ENCODE results near the gene SERPINA3.
"Not testable (repeated sequence)": the region's sequence is repeated elsewhere in the genome, so short reads cannot be mapped to it uniquely, and the experiment has no call there.

SERPINA3 gene

GRCh38 chr14:94583557-94583956, 28.6 kb upstream of the SERPINA3 start:
- FAIRE-seq (no peak), DNase-seq (ENCODE audit: insufficient read length, low spot score) (no peak)

- DNase-seq (ENCODE audit: insufficient read length, low spot score) (no peak), FAIRE-seq (no peak)
These were observed 27.5 kb upstream of the SERPINA3 start for GRCh38 chr14:94584591-94585280.

GRCh38 chr14:94586635-94587034, 25.6 kb upstream of the SERPINA3 start:
- DNase-seq (ENCODE audit: insufficient read length, low spot score) (no peak), FAIRE-seq (no peak)

GRCh38 chr14:94588311-94588710, 23.9 kb upstream of the SERPINA3 start:
- FAIRE-seq (no peak), DNase-seq (ENCODE audit: insufficient read length, low spot score) (no peak)

GRCh38 chr14:94591073-94591472, 21.1 kb upstream of the SERPINA3 start:
- no peak for DNase-seq (ENCODE audit: insufficient read length, low spot score)
- FAIRE-seq, result no peak

DNA sequence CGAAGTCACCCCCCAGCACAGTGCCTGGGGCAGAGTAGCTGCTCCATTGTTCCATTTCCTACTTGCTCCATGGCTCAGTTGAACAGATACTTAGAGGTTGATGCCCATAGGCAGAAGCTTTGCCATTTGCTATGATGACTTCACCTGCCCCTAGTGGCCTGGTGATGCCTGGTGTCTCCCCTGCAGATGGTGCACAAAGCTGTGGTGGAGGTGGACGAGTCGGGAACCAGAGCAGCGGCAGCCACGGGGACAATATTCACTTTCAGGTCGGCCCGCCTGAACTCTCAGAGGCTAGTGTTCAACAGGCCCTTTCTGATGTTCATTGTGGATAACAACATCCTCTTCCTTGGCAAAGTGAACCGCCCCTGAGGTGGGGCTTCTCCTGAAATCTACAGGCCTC, 20.3 kb upstream of the SERPINA3 start:
- FAIRE-seq (no peak), DNase-seq (ENCODE audit: insufficient read length, low spot score) (no peak)

GRCh38 chr14:94592457-94592856, 19.7 kb upstream of the SERPINA3 start:
- FAIRE-seq, result no peak
- DNase-seq (ENCODE audit: insufficient read length, low spot score), result no peak

DNA sequence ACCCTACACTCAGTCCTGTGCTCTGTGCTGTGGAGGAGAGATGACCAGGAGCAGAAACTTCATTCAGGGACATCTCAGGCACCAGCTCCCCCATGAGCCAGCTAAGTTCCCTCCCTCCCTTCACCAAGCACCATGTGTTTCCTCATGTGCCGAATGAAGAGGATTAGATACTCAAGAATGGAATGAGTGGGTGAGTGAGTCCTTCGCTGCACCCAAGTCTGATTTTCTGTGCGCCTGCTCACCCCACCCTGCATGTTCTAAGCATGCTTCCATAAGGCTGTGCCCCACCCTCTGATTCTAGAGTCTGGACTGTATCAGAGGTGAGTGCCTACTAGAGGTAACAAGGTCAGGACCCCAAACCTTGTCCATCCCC, 18.8 kb upstream of the SERPINA3 start:
- no peak for DNase-seq (ENCODE audit: insufficient read length, low spot score)
- no peak for FAIRE-seq

- FAIRE-seq, result no peak
- DNase-seq (ENCODE audit: insufficient read length, low spot score), result no peak
These were observed 18.3 kb upstream of the SERPINA3 start for GRCh38 chr14:94593749-94594431.

- no peak for DNase-seq (ENCODE audit: insufficient read length, low spot score)
- no peak for FAIRE-seq
These were observed 17.8 kb upstream of the SERPINA3 start for GRCh38 chr14:94594441-94594840.

DNA sequence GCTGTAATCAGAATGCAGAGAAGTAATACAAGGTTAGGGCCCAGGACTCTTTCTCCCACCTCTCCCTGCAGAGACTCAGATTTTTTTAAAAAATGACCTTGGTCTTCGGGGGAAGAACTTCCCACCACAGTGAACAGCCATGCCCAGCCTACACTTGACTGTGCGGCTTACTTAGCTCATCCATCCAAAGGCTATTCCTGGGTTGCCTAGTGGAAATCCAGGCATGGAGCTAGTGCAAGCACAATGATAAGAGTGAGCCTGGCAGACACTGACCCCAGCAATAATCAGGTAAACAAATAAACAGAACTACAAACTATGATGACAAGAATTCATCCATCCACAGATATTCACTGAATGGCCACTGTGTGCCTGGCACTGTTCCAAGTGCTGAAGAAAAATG, 16.3 kb upstream of the SERPINA3 start:
- FAIRE-seq, result no peak
- no peak for DNase-seq (ENCODE audit: insufficient read length, low spot score)

GRCh38 chr14:94596361-94596760, 15.8 kb upstream of the SERPINA3 start:
- no peak for FAIRE-seq
- no peak for DNase-seq (ENCODE audit: insufficient read length, low spot score)

- DNase-seq (ENCODE audit: insufficient read length, low spot score) (no peak), FAIRE-seq (no peak)
These were observed 14.4 kb upstream of the SERPINA3 start for GRCh38 chr14:94597788-94598187.

DNA sequence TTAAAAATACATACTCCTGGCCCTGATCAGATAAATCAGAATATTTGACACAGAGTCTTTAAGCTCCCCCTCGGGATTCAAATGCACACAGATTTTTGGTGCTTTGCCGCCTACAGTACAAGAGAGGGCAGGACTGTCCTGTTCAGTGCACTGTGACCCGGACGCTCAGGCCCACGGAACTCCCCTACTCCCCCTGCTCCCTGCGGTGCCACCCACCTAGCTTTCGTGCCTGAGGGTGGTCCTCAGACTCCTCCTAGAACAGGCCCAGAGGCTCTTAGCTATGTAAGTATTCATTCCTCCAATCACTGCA, 13.7 kb upstream of the SERPINA3 start:
- FAIRE-seq, result no peak
- DNase-seq (ENCODE audit: insufficient read length, low spot score), result no peak

DNA sequence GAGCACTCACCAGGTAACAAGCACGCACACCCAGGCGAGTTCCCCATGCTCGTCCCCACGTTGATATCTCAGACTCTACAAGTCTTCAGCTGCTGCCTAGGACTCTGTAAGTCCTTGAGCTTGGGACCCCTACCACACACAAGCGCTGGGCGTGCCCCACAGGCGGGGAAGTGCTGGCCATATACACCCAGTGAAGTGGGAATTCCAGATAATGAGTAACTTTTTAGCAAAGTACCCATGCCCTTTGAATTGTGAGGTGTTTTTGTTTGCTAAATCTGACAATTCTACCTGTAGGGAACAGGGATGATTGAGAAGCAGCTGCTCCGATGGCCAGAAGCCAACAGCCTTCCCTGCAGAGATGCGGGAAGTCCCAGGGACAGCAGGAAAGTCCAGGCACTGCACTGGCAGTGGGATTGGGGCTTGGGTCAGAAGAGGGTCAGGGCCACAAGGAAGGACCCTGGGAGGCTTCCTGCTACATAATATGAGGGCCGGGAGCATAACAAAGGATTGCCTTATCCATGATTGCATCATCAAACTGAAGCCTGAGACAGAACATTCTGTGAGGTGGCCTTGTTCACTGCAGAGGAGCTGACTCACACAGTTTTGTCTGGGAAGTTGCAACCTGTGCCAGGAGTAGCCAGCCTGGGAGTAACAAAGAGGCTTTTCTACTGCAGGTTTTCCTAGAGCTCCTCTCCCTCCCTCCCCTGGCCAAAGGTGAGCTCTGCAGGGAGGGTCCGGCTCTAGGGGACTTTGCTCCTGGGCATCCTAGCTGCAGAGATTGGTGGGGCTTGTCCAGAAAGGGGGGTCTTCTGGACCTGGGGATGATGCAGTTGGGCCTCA, 13.2 kb upstream of the SERPINA3 start:
- FAIRE-seq, result peak; percentile 38

GRCh38 chr14:94599656-94600004, 12.6 kb upstream of the SERPINA3 start:
- no peak for FAIRE-seq

More for the DNA sequence above, 13.2 kb upstream of the SERPINA3 start:
- peak; percentile 83 for DNase-seq (ENCODE audit: insufficient read length, low spot score)

DNA sequence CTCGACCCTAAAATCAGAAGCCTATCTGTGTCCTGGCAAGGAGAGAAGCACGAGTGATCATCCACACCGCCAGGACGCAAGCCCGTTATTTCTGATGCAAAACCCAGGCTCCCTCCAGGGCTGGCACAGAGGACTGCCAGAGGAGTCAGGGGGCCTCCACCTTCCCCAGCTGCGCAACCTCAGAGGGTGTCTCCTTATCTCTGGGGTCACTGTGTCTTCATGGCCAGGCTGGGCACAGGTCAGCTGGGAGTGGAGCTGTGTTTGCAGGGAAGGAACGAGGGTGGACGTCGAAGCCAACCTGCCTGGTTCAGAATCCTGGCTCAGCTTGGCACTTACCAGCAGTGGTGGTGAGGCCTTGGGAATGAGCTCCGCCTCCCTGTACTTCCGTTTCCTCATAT, 12.0 kb upstream of the SERPINA3 start:
- DNase-seq (ENCODE audit: insufficient read length, low spot score), result no peak
- no peak for FAIRE-seq

More at GRCh38 chr14:94599656-94600004, 12.6 kb upstream of the SERPINA3 start:
- no peak for DNase-seq (ENCODE audit: insufficient read length, low spot score)

DNA sequence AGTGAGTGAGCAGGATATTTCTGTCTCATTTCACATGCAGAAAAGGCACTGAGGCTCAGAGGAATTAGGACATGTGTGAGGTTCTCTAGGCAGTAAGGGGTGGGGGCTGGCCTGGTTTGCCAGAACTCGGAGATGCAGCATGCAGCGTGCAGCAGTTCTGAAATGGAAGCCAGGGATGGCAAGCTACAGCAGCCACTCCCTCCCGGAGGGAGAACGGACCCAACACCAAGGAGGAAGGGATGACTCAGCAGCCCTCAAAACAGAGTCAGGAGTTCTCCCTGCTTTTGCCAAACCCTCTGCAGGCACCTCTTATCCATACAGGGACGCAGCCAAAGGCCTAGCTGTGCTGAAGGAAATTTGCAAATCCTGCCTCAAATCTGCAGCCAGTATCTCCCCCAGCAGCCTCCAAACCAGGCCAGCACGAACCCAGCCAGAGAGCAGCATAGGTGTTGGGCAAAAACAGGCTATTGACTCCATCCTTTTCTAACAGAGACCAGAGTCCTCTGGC, 10.3 kb upstream of the SERPINA3 start:
- FAIRE-seq (peak; percentile 74), DNase-seq (ENCODE audit: insufficient read length, low spot score) (peak; percentile 53)

- FAIRE-seq (no peak), DNase-seq (ENCODE audit: insufficient read length, low spot score) (no peak)
These were observed 9.5 kb upstream of the SERPINA3 start for GRCh38 chr14:94602722-94603121.

DNA sequence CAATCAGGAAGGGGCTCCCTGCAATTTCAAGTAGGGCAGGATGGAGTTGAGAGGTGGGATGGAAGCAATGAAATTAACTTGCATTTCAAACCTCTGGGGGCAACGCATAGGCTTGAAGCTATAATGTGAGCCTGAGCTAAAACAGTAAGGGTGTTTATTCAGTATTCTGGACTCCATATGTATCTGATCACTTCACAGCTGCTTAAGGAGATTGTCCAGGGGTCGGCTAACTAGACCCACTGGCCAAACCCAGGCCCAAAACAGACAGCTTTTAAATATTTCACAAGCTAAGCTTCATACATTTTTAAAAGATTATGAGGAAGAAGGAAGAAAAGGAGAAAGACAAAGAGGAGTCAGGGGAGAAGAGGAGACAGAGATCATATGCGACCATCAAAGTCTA, 6.8 kb upstream of the SERPINA3 start:
- FAIRE-seq (no peak), DNase-seq (ENCODE audit: insufficient read length, low spot score) (no peak)

- not testable (repeated sequence) for FAIRE-seq; DNase-seq (ENCODE audit: insufficient read length, low spot score)
These were observed 3.2 kb upstream of the SERPINA3 start for GRCh38 chr14:94608966-94609365.

DNA sequence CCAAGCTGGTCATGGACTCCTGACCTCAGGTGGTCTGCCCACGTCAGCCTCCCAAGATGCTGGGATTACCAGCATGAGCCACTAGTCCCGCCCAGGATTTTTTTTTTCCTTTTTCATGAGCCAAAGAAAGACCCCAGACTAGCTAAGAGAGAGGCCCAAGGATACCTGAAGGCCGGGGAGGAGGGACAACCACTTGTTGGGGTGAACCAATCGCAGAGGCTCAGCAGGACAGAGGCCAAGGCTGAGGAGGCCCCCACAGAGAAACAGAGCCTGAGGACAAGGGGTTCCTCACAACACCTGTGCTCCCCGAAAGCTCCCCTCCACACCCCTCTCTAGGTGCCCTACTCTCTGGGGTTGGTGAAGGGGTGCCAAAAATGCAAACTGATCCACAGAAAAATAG, 1.0 kb upstream of the SERPINA3 start:
- DNase-seq (ENCODE audit: insufficient read length, low spot score), result no peak
- no peak for FAIRE-seq

All from HTR-8/SVneo (cell line).